ENCODE results near the gene TAS2R41.

- TF ChIP-seq CTCF (IDR thresholded peaks at IDR 0.05) (no peak), POLR2A (IDR thresholded peaks at IDR 0.05) (no peak)
Measured at GRCh38 chr7:143490717-143491306, 13.1 kb downstream of the TAS2R41 start.

All from lower leg skin (tissue), 3 donors.